PC-9 (cell line): ENCODE measurements around the gene DNMBP.

ENCODE experiments used
- EZH2 ChIP-seq: fragments of 200-600 bp; sonication (generic); IDR thresholded peaks from 2 replicates; pipeline ENCODE4 v1.8.0; 2017; ENCODE audit warnings: antibody characterized with exemption, low read depth
- TF ChIP-seq, protein P1 (sequence below): fragments of 200-600 bp; sonication (generic); conservative IDR thresholded peaks from 2 replicates; pipeline ENCODE4 v1.6.1; 2017; ENCODE audit warnings: mixed run types, antibody characterized with exemption, mild to moderate bottlenecking, moderate library complexity

DNA sequence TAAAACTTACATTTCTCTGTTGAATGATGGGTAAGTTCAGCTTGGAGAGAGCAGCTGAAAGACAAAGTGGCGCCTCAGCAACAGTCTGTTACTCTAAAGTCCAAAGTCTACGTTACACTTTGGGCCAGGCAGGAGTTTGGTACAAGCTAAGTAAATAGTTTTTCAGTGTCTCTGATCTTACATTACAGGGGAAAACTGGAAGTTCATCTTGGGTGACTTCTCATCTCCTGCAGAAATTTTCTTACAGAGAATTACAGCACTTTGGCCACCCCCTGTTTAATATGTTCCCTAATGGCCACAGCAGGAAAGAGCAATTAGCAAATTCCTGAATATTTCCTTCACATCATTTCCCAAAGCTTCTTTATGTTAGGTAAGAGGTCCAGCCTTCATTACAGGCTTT, 160.2 kb downstream of the DNMBP start:
- TF ChIP-seq, protein P1, sequence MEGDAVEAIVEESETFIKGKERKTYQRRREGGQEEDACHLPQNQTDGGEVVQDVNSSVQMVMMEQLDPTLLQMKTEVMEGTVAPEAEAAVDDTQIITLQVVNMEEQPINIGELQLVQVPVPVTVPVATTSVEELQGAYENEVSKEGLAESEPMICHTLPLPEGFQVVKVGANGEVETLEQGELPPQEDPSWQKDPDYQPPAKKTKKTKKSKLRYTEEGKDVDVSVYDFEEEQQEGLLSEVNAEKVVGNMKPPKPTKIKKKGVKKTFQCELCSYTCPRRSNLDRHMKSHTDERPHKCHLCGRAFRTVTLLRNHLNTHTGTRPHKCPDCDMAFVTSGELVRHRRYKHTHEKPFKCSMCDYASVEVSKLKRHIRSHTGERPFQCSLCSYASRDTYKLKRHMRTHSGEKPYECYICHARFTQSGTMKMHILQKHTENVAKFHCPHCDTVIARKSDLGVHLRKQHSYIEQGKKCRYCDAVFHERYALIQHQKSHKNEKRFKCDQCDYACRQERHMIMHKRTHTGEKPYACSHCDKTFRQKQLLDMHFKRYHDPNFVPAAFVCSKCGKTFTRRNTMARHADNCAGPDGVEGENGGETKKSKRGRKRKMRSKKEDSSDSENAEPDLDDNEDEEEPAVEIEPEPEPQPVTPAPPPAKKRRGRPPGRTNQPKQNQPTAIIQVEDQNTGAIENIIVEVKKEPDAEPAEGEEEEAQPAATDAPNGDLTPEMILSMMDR, result no peak
- TF ChIP-seq EZH2, result no peak
